Neuron (in vitro differentiated cells): ENCODE results near the gene PTPN14.
"Not testable (repeated sequence)": the region's sequence is repeated elsewhere in the genome, so short reads cannot be mapped to it uniquely, and the experiment has no call there.

Experiments used
- H2AFZ ChIP-seq: one replicate; pipeline ENCODE4 v1.6.1; 2013; ENCODE audit warnings: low read depth, mild to moderate bottlenecking, inconsistent platforms, low read length, moderate library complexity
- H3K27me3 ChIP-seq: one replicate; pipeline ENCODE4 v1.6.1; 2013; ENCODE audit warnings: low read length; ENCODE audit not compliant: insufficient read depth
- H3K36me3 ChIP-seq: one replicate; pipeline ENCODE4 v1.6.1; 2013; ENCODE audit warnings: low read length; ENCODE audit not compliant: insufficient read depth
- H3K4me1 ChIP-seq: one replicate; pipeline ENCODE4 v1.6.1; 2013; ENCODE audit warnings: low read length; ENCODE audit not compliant: insufficient read depth
- H3K4me3 ChIP-seq: 2 replicates; pipeline ENCODE4 v1.5.1; 2013; ENCODE audit warnings: mild to moderate bottlenecking, low read length, moderate library complexity
- H3K9me3 ChIP-seq: one replicate; pipeline ENCODE4 v1.6.1; 2013; ENCODE audit warnings: low read length

PTPN14 gene

DNA sequence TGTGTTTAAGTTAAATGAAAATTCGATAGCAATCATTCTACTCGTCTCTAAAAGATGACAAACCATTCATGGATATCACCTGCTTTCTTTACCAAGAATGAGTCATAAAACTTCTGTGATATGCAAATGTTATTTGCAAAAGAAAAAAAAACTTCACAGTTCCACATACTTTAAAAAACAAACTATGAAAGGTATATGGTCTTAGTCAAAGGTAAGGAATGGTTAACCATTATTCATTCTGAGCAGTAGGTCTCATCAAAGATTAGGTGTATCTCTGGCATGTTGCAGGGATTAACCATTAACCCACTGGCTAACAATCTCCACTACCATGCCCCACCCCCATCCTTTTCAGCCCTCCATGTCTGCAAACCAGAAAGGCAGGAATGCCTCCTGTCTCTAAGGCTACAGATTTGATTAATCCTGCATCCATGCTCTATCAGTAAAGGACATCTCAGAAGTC is 44.4 kb downstream of the PTPN14 start:
- Histone ChIP-seq H2AFZ (no peak overlapping the region), H3K9me3 (peaks cover 5% of the 10 kb centered on the region), H3K4me1 (peaks cover 4% of the 10 kb centered on the region), H3K27me3 (no peaks in the 10 kb centered on the region), H3K36me3 (no peaks in the 10 kb centered on the region), H3K4me3 (no peak overlapping the region)

- Histone ChIP-seq H3K4me1 (peaks cover 4% of the 10 kb centered on the region), H2AFZ (no peak overlapping the region), H3K9me3 (peaks cover under 1% of the 10 kb centered on the region), H3K27me3 (no peaks in the 10 kb centered on the region), H3K36me3 (no peaks in the 10 kb centered on the region), H3K4me3 (no peak overlapping the region)
Observed at GRCh38 chr1:214505134-214505533, 46.3 kb downstream of the PTPN14 start.

DNA sequence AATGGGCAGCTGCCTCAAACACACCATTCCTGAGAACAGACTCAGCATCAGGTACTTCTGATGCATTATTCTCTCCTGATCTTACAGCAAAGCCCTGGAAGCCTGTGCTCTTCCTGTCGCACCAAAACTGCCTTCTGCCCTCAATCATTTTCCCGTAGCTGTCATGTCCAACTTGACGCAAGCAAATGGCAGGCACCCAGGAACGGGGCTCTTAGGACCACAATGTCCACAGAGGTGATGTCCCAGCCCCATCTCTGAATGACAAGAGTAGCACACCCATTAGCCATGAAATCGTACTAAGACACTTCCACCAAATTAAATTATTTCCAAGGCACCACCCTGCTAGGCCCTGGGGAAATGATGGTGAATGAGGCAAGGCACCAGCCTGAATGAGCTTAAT is 47.1 kb downstream of the PTPN14 start:
- Histone ChIP-seq H3K4me3 (no peak overlapping the region), H3K27me3 (no peaks in the 10 kb centered on the region), H2AFZ (no peak overlapping the region), H3K4me1 (peaks cover 4% of the 10 kb centered on the region), H3K9me3 (no peaks in the 10 kb centered on the region), H3K36me3 (no peaks in the 10 kb centered on the region)

- H2AFZ ChIP-seq = no peak overlapping the region
- no peaks in the 10 kb centered on the region for H3K27me3 ChIP-seq
- H3K36me3 ChIP-seq = no peaks in the 10 kb centered on the region
- peaks cover 4% of the 10 kb centered on the region for H3K4me1 ChIP-seq
- H3K4me3 ChIP-seq = no peak overlapping the region
- no peaks in the 10 kb centered on the region for H3K9me3 ChIP-seq
Observed at GRCh38 chr1:214503553-214503952, 47.8 kb downstream of the PTPN14 start.

DNA sequence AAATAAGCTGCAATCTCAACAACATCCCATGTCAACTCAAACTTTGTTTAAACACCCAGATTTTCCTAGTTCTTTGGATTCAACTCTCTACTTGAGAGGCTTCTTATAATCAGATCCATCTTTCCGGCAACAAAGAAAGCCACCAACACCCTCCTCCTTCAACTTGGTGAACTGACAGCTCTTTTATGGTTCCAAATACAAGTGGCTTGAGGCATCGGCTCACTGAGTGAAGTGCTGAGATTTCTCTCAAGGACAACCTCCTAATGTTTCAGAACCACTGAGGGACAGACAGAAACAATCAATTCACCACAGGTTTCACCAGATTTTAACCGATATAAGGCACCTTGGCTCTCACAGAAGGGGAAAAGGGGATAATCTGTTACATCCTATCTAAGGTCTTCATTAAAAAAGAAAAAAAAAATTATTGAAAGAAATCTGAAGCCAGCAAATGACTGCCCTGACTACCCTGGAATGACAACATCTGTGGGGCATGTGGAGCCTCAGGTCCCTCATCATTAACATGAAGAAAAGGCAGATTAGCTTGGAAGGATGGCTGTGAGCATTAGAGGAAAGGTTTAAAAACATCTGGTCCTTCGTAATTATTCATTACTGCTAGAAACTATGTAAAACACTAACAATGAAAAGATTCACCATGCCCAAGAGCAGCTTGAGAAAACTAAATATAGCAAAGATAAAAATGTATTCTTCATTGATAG is 50.9 kb downstream of the PTPN14 start:
- no peak overlapping the region for H2AFZ ChIP-seq
- H3K4me3 ChIP-seq = no peak overlapping the region
- H3K4me1 ChIP-seq = no peaks in the 10 kb centered on the region
- H3K36me3 ChIP-seq = no peaks in the 10 kb centered on the region
- no peaks in the 10 kb centered on the region for H3K27me3 ChIP-seq
- H3K9me3 ChIP-seq = no peaks in the 10 kb centered on the region

DNA sequence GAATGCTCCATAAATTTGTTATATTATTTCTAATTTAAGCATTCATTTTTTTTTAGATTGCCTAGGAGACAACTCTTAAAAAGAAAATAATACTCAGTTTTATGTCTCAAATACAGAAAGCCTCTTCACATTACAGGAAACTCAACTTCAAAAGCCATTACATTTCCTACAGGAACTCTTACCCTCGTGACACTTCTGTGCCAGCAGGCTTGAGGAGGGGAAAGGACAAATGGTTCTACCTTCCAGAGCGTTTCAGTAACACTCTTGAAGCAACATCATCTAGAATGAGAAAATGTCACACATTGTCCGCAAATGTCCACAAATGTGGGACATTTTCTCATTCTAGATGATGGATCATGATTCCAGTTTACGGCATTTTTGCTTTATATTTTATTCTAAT is 51.7 kb downstream of the PTPN14 start:
- Histone ChIP-seq H3K36me3 (no peaks in the 10 kb centered on the region), H3K27me3 (no peaks in the 10 kb centered on the region), H2AFZ (no peak overlapping the region), H3K4me1 (no peaks in the 10 kb centered on the region), H3K9me3 (no peaks in the 10 kb centered on the region), H3K4me3 (no peak overlapping the region)

- H3K4me1 ChIP-seq = no peaks in the 10 kb centered on the region
Observed at GRCh38 chr1:214498021-214498420, 53.4 kb downstream of the PTPN14 start.

DNA sequence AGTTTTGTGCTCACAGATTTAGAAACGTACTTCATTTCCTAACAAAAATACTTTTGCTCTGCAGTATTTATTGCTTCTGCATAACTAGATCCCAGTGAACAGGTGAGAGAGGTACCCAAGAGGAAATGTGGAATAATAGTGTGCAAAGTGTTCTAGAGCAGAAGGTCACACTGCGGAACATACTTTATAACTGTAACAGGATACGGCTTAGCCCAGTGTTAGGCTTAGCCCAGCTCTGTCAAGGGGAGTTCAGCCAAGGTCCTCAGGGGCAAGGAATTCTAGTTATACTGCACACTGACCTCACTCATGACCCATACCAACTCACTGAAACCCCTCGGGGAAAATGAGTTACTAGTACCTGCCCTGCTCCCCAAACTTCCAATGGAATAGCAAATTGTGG is 55.3 kb downstream of the PTPN14 start:
- no peaks in the 10 kb centered on the region for H3K27me3 ChIP-seq
- H3K36me3 ChIP-seq = no peaks in the 10 kb centered on the region
- no peak overlapping the region for H3K4me3 ChIP-seq
- no peak overlapping the region for H2AFZ ChIP-seq
- no peaks in the 10 kb centered on the region for H3K4me1 ChIP-seq
- no peaks in the 10 kb centered on the region for H3K9me3 ChIP-seq

More at GRCh38 chr1:214498021-214498420, 53.4 kb downstream of the PTPN14 start:
- Histone ChIP-seq H3K4me3 (no peak overlapping the region), H3K9me3 (no peaks in the 10 kb centered on the region), H3K27me3 (no peaks in the 10 kb centered on the region), H3K36me3 (no peaks in the 10 kb centered on the region), H2AFZ (no peak overlapping the region)

DNA sequence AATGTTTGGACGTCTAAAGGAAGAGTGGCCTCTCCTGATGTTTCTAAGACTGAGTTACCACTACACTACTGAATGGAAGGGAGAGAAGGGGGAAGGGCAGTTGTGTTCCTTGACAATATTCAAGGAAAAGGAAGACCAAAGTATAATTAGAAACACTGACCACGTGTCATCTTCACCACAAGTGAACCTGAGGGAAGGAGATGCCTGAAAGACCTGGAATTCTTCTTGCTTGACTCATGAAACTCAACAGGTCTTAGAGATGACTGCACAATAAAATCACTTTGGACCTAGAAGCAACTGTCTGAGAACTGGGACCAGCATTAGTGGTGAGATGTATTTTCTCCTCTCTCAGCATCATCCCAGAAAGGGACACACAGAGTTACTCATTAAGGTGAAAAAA is 56.7 kb downstream of the PTPN14 start:
- Histone ChIP-seq H3K36me3 (no peaks in the 10 kb centered on the region), H3K27me3 (no peaks in the 10 kb centered on the region), H2AFZ (no peak overlapping the region), H3K4me3 (no peak overlapping the region), H3K9me3 (no peaks in the 10 kb centered on the region), H3K4me1 (no peaks in the 10 kb centered on the region)

DNA sequence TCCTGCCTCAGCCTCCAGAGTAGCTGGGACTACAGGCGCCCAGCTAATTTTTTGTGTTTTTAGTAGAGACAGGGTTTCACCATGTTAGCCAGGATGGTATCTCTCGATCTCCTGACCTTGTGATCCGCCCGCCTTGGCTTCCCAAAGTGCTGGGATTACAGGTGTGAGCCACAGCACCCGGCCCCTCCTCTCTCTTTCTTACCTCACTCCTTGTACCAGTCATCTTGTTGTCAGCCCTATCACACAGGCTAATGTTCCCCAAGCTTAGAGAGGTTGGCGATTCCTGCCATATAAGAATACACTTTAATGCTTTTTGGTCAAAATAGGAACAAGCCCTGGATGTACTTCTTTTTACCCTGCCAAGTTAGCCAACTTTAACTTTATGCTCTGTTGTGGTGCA is 57.2 kb downstream of the PTPN14 start:
- not testable (repeated sequence) for H3K4me3 ChIP-seq, H3K4me1 ChIP-seq, H3K9me3 ChIP-seq, H3K36me3 ChIP-seq, H2AFZ ChIP-seq, H3K27me3 ChIP-seq

DNA sequence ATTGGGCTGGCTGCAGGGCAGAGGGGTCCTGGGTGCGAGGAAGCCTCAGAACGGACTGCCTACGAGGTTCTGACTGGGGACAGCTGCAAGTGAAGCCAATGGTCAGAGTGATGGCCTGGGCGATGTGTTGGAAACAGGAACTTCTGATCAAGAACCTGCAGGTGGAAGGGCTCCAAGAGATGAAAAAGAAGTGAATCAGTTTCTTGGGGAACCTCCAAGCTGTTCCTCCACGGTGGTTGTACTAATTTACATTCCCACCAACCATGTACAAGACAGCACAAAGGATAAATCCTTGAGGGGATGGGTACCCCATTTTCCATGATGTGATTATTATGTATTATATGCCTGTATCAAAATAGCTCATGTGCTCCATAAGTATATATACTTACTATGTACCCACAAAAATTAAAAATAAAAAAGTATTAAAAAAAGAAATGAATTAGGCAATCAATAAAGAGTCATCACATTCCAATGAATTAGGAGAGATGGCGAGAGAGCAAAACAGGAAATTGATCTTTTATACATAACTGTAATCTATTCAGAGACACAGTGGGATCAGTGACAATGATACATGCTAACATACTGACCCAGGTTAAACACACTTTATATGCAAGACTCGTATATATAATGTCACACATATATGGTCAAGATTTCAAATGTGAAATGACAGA is 58.1 kb downstream of the PTPN14 start:
- H3K4me3 ChIP-seq = no peak overlapping the region
- no peaks in the 10 kb centered on the region for H3K9me3 ChIP-seq
- no peaks in the 10 kb centered on the region for H3K36me3 ChIP-seq

DNA sequence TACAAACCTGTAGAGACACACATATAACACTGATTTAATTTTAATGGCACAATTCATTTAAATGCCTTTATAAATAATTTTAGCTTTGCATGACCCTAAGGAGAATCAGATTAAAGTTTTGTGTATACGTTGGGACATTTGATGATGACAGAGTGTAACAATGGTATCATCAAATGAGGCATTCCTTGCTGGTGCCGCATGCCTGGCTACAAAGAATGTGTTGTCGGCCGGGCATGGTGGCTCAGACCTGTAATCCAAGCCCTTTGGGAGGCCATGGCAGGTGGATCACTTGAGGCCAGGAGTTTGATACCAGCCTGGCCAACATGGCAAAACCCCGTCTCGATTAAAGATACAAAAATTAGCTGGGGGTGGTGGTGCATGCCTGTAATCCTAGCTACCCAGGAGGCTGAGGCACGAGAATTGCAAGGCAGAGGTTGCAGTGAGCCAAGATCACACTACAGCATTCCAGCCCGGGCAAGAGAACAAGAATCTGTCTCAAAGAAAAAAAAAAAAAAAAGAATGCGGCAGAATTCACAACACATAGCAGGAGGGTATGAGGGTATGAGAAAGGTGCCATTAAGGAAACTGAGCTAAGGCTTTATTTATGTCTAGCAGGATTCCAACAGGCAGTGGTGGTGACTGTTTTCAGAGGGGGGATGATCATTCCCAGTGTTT is 58.9 kb downstream of the PTPN14 start:
- H3K9me3 ChIP-seq = no peaks in the 10 kb centered on the region
- H3K4me1 ChIP-seq = no peaks in the 10 kb centered on the region
- no peak overlapping the region for H2AFZ ChIP-seq
- no peak overlapping the region for H3K4me3 ChIP-seq
- H3K27me3 ChIP-seq = no peaks in the 10 kb centered on the region
- no peaks in the 10 kb centered on the region for H3K36me3 ChIP-seq

More for the DNA sequence above, 58.1 kb downstream of the PTPN14 start:
- H3K27me3 ChIP-seq = no peaks in the 10 kb centered on the region
- H3K4me1 ChIP-seq = no peaks in the 10 kb centered on the region
- H2AFZ ChIP-seq = no peak overlapping the region

DNA sequence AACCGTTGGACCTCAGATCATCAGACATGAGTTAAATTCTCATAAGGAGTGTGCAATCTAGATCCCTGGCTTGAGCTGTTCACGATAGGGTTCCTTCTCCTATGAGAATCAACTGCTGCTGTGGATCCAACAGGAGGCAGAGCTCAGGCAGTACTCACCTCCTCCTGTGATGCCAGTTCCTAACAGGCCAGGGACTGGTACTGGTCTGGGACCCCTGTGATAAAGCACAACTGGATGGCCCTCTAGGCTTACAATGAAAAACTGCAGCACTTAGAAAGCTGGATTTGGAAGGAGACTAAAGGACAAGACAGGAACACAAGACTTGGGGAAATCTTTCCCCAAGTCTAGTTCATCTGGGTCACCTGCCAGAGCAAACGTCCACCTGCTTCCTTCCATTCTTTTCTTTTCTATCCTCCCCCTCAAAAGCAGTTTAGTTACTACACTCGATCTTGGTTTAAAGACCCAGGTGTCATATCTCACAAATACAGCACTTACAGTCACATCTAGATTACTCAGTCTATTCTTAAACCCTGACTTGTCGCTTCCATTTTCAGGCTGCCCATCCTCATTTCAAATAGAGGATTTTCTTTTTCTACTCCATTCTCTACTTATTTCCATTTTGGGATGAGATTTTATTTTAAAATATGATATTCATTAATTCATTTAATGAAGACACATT is 59.8 kb downstream of the PTPN14 start:
- Histone ChIP-seq H3K4me3 (no peak overlapping the region), H3K27me3 (no peaks in the 10 kb centered on the region), H3K36me3 (no peaks in the 10 kb centered on the region), H3K4me1 (no peaks in the 10 kb centered on the region), H2AFZ (no peak overlapping the region), H3K9me3 (no peaks in the 10 kb centered on the region)
